Activated T-cell treated with anti-CD3 and anti-CD28 coated beads for 4 hours (primary cell): ENCODE measurements around the gene CSTF3.

Experiments
- DNase-seq: peaks from one replicate; pipeline ENCODE4 v3.0.0-alpha.2; 2020

CSTF3 gene

DNA sequence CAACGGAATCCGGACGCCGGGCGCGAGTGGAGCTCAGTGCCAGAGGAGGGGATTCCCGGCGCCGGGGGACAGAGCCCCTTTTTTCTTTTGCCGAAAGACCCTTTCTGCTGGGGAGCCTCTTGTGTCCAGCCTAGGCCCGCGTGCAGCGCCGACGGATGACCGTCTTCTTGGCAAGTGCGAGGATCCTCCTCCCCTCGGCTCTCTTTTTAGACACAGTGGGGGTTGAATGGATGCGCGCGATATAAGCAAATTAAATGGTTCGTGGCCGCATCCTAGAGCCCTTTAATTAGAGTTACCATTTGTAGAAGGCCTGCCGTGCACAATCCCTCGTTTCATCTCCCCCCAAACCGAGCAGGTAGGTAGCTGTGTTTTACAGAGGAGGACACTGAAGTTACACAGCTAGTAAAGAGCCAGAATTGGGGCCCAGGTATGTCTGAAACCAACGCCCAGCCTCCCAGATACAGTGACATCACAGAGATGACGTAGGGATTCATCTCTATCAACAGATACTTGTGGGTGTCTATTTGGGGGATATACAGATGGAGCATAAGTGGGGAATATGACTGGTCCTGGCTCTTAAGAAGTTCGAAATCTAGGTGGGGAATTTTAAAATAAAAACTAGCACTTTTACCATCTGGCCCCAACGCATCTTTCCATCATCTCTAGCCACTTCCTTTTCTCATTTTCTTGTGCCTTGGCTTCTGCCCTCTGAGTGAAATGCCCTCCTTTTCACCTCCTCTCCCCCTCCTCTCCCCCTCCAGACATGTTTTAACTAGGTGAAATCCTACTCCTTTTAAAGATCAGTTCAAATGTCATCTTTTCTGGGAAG, 121.0 kb downstream of the CSTF3 start:
- peak; percentile 5 for DNase-seq

DNA sequence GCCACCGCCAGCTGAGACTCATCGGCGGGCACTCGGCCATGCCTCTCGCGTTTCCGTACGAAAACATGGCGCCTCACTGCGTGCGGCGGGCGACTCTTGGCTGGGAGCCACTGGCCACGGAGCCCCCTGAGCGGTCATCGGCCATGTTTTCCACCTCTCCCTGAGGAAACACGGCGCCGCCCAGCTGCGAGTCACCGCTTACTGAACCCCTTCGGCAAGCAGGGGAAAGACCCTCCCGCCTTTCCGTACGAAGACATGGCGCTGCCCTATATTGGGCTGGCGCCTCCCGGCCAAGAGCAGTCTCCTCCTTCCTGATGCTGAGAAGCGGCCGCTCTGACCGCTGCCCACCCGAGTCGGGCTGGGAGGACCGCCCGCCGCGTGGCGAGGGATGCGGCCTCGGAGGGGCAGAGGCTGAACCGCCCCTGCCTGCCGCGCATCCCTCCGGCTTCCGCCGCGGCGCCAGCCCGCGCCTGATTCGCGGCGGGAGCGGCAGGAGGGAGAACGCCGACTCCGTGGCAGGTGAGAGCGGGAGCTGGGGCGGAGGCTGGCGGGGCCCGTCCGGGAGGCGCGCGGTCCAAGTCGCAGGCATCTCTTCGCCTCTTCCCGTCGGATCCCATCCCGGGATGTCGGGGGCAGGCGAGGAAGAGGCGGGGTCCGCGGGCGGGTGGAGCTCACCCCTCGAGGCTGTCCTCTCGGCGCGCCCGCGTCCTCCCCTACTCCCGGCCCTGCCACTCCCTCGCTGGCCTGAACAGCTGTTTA, 121.8 kb downstream of the CSTF3 start, which contains the start of gene TCP11L1:
Gene TCP11L1, plus strand, starts transcription at position 299 of the 759 bp plus-strand sequence. CDS start 4,202 bp downstream, outside the sequence.
- peak; percentile 61 for DNase-seq

DNA sequence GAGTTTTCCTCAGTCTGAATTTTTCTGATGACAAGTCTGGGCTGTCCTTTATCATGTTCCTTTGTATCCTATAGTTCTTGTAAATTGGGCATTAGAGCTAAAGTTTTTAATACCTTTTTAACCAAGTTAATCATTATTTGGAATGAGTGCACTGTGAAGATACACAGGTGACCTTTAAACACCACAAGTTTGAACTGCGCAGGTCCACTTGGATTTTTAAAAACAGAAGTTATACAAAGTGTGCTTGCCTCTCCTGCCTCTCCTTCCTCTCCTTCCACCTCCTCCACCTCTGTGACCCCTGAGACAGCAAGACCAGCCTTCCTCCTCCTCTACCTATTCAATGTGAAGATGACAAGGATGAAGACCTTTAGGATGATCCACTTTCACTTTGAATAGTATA, 126.3 kb downstream of the CSTF3 start:
- DNase-seq: no peak
